Sciatic nerve (tissue), 2 donors: ENCODE measurements around the gene EIF3K. TPM values are rescaled to one million over a fixed set of nuclear protein-coding genes. Genes with fewer than 3 reads are reported as not detected.
A peak's percentile ranks its signal among the peaks of the same experiment; 100 is the strongest.

ENCODE experiments used
- ATAC-seq: fragments of 200-7000 bp; cut with Tn5 transposase; one replicate; pipeline ENCODE4 v1.9.1; 2020; ENCODE audit warnings: mild to moderate bottlenecking, moderate library complexity
- DNase-seq: peaks from one replicate; pipeline ENCODE4 v3.0.0-alpha.2; 2020; ENCODE audit warnings: low spot score
- intact Hi-C: fragments of 100-400 bp; cut with DNase I; formaldehyde crosslinking; loops from one replicate; pipeline ENCODE4 v1.14.2; 2022
- total RNA-seq: library from RNA; stranded (reverse); fragmentation: NEBNext Ultra II Directional; extraction: Animal tissue kit (Norgen Biotek cat#: 25700); gene quantifications from one replicate; pipeline ENCODE4 v1.2.1, GENCODE V29; 2021
- donor health status: DM: no; HTN: no; CAD: no.
- donor health status: DM: no; HTN: no; CAD: no.

The EIF3K gene
- total RNA-seq, 1 donor from 2014 or later: 168 TPM

DNA sequence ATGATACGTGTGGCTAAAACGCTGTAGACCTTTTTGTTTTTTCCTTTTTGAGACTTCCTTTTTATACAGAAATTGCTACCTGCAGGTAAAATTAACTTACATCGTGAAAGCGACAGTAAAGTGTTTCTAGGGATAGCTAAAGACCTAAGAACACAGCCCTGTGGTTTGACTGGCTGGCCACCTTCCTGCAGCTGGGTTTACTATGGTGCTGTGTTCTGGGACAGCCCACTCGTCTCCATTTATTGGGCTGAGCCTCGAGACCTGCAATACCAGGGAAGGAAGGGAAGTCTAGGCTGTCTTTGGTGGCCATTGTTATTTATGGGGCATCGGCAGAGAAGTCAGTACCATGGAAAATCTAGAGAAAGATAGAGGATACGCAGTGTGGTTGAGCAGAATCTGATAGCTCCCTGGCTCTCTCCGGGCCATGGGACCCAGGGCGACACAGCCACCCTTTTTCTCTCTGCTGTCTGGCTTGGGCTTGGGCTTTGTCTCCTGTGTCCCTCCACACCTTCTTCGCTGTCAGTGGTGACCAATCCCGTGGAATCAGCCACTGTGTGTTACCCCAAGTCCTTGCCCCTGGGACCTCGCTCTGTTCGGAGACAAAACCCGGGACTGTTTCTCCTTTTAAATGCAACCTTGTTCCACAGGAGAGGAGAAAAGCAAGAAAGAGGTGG, 59.4 kb downstream of the EIF3K start:
- intact Hi-C loops: no loop called here
- ATAC-seq (no peak), DNase-seq (no peak)

DNA sequence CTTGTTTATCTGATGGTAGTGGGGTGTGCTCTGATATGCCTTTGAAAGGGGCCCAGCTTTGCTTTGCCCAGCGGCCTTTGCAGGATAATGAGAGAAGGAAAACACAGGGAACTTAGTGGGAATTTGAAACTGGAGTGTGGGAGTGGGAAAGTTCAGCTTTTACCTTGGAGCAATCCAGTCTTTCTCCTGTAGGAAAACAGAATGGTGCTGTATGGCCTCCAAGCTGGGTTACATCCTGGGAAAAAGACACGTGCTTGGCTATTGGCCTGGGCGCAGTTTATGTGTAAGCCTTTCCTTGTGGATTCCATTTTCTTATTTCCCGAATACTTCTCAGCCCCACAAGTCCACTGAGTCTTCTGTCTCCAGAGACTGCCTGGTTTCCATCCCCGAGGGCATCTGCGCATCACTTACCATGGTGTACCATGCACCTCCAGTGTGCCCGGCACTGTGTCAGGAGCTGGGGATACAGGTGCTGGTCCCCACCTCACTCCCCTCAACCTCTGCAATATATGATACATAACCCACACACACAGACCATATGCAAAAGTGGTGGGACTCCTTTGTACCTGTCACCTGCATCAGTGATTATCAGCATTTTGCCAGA, 60.0 kb downstream of the EIF3K start:
- ATAC-seq: no peak
- intact Hi-C loops: no loop called here
- no peak for DNase-seq

DNA sequence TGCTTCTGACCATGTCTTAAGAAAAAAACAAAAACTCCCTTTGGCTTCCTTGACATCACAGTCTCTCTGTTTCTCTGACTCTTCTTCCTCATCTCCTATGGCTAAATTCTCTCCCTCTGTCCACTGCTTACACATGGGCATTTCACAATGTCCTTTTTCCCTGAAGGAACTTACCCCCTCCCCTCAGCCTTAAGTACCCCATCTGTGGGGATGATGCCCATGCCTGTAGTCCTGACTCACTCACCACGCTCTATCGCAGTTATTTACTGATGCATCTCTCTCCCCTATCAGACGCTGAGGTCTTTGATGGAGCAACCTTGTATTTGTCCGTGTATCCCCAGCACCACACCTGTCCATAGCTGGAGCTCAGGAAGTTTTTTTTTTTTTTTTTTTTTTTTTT, 60.9 kb downstream of the EIF3K start:
- intact Hi-C loops: no loop called here
- ATAC-seq: no peak
- no peak for DNase-seq

DNA sequence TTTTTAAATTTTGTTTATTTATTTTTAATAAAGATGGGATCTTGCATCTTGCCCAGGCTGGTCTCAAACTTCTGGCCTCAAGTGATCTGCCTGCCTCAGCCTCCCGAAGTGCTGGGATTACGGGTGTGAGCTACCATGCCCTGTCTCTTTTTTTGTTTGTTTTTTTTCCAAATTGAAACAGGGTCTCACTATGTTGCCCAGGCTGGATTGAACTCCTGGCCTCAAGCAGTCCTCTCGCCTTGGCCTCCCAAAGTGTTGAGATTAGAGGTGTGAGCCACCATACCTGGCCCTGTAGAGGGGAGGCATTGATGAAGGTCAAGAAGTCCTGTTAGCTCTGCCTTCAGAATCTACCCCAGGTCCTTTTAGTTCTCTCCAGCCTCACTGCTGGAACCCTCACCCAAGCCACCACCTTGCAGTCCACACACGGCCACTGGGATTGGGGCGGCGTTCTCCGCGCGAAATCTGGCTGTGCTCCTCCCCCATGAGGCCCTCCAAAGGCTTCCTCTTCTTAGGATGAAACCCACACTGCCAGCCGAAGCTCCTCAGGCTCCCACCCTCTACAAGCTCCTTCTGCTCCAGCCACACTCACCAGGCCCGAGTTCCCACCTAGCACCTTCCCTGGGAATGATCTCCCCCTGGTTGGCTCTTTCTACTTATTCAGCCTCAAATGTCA, 63.3 kb downstream of the EIF3K start:
- ATAC-seq: no peak
- intact Hi-C loops: no loop called here

DNA sequence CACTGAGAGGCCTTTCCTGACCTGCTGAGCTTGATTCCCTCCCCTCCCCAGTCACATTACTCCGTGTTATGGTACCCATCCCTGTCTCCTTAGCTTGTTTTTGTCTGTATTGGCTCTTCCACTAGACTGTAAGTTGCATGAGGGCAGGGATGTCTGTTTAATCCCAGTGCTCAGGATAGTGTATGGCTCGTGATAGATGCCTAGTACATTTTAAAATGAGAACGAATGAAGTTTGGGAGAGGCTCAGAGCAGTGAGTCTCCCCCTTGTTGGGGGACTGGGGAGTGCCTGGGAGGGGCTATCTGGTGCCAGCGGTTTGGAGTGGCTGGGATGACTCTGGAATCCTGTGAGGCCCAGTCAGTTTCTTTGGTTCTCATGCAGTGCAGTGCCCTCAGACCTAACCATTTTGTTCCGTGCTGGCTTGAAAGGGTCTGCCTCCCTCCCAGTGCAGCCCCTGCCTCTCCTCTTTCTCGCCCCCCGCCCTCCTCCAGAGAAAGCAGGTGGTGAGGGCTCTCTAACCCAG, 63.9 kb downstream of the EIF3K start:
- DNase-seq (no peak), ATAC-seq (no peak)
- intact Hi-C loops: no loop called here

More for the DNA sequence above, 63.3 kb downstream of the EIF3K start:
- DNase-seq: no peak

DNA sequence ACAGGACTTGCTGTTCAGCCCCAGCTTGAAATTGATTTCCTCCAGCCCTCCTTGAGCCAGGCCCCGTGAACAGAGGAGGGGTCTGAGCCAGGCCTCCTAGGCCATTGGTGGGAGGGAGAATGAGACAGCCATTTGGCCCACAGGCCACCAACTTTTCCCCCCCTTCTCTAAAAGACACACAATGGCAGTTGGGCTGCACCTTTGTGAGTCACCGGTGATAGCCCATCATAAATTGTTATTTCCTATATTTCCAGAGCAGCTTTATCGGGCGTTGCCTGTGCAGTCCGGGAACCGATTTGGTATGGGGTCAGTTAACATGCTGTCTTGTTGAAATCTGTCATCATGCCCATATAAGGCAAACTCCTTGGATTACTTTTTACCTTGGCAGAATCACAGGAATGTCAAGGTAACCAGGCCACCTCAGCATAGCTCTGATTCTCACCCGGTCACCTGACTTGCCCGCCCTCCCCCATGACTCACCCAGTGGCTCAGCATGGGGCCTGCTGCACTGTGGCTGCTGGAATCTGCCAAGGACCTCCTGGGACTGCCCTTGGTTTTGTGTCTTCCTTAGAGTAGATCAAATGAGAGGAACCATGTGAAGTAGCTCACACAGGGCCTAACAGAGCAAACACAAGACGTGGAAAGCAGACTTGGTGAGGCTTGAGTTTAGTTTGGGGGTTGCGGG, 64.5 kb downstream of the EIF3K start:
- intact Hi-C loops: no loop called here
- peak; percentile 70 for ATAC-seq
- DNase-seq: no peak

DNA sequence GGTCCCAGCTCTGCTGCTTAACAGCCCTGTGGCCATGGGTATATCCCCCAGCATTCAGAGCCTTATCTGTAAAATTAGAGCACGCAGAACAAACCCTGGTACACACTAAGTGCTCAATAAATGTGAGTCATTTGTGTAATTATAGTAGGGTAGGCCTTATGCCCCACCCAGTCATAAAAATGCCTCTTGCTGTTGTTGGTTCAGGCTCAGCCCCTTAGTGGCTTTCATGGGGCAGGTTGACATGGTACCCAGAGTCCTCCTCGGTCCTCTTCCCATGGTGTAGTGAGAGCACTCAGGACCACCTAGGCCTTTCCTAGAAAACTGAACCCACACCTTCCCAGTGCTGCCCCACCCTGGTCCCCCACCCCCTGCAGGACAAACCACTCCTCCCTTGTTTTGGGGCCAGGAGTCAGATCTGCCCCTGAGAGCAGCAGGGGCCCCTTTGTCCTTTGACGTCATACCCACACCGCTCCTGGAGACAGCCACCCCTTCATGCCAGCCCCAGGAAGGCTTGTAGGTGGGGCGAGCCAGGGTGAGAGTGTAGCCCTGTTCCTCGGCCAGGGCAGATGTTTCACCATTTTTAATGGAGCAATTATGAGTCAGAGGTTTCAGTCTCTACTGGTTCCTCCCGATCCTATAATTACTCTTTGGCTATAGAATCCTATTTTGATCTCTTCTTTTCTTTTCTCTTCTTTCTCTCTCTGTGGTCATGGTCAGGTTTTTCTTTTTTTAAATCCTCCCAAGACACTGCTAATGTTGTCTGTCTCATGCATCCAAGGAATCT, 65.3 kb downstream of the EIF3K start:
- DNase-seq: no peak
- ATAC-seq: peak; percentile 81
- intact Hi-C loops: no loop called here

DNA sequence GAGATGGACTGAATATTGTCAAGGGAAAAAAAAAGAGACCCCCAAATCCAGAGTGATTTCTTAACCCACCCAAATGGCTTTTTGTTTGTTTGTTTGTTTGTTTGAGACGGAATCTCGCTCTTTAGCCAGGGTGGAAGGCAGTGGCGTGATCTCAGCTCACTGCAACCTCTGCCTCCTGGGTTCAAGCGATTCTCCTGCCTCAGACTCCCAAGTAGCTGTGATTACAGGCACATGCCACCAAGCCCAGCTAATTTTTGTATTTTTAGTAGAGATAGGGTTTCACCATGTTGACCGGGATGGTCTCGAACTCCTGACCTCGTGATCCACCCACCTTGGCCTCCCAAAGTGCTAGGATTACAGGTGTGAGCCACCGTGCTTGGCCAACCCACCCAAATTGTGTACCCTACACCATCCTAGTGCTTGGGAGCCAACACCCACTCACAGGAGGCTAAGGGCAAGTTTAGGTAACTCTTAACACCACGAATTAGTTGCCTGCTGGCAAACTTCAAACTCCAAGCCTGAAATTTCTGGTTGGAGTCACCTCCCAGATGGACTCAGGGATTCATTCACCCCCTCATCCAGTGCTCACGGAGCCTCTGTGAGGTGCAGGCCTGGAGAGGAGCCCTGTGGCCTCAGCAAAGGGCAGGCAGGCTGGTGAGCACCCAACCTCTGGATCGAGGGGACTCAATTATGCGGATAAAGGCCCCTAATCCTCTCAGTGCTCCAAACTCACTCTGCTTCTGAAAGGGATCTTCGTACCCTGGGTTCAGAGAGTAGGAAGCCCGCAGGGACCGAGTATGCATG, 66.1 kb downstream of the EIF3K start:
- intact Hi-C loops: no loop called here
- ATAC-seq (no peak), DNase-seq (no peak)

DNA sequence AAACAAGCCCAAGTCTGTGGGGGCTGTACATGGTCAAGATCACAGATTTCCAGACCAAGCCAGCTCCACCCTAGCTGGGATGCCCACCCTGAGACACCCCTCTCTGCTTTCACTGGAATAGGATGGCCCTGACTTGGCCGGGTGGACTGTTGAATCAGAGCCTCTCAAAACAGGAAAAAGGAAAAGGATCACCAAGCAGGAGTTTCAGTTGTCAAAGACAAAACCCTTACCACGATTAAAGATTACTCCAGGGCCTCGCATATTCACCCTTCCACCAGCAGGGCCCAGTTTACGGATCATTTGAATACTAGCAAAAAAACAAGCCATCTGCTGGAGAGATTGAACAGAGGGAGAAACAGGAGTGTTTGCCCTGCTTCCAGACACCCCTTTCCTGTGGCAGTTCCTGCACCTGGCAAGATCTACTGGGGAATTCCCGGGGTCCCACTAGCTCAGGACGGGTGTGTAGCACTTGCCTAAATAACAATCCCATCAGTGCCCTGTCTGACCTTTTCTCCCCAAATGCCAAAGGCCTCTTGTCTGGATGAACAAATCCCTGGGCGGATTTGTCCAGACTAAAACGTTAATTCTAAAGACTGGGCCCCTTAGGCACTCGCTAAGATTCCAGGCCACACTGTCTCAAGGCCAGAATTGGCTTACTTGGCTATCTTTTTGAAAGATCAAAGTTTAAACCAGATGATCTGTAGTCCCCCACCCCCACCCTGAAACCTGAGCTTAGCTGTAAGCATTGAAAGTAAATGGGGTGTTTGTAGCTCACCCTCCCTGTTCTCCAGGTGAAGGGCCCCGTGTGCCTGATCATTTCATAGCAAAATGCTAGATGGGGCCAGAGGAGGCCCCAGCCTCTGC, 66.9 kb downstream of the EIF3K start:
- DNase-seq (no peak), ATAC-seq (peak; percentile 33)
- intact Hi-C loops: no loop called here

DNA sequence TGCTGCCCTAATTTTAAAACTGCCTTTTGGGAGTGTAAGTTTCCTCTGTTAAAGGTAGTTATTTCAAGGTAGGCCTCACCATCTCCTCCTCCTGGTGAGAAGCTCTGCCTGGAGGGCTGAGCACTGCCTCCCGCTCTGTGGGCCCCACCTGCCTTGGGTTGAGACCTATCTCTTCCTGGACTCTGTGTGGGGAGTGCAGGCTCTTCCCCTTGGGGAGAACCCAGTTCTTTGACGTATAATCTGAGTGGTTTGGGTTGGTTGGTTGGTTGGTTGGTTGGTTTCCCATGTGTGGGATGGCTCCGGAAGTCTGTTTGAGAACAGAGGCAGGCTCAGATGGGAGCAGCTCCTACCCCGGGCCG, 67.5 kb downstream of the EIF3K start:
- DNase-seq: no peak
- intact Hi-C loops: no loop called here
- ATAC-seq: no peak

Other genes with a start within 250 kb of the EIF3K start
- gene PSMD8, start 244.6 kb upstream of the EIF3K start, total RNA-seq: 78.2 TPM
- 0.31 TPM for gene GGN, start 231.2 kb upstream of the EIF3K start, total RNA-seq
- gene SPRED3, start 230.5 kb upstream of the EIF3K start, total RNA-seq: 2.3 TPM
- 24.8 TPM for gene FAM98C, start 216.1 kb upstream of the EIF3K start, total RNA-seq
- gene RASGRP4, start 193.0 kb upstream of the EIF3K start, total RNA-seq: 7.0 TPM
- 14.4 TPM for gene RYR1, start 185.5 kb upstream of the EIF3K start, total RNA-seq
- gene MAP4K1, start 1.2 kb upstream of the EIF3K start, total RNA-seq: 6.2 TPM
- gene ACTN4, start 28.5 kb downstream of the EIF3K start, total RNA-seq: 597 TPM
- gene CAPN12, start 125.3 kb downstream of the EIF3K start, total RNA-seq: 5.6 TPM
- gene LGALS7, start 154.3 kb downstream of the EIF3K start, total RNA-seq: not detected
- not detected for gene LGALS7B, start 170.0 kb downstream of the EIF3K start, total RNA-seq
- 1.3 TPM for gene LGALS4, start 193.8 kb downstream of the EIF3K start, total RNA-seq
- gene ECH1, start 212.6 kb downstream of the EIF3K start, total RNA-seq: 106 TPM
- gene HNRNPL, start 230.8 kb downstream of the EIF3K start, total RNA-seq: 192 TPM